ENCODE measurements around the gene WDSUB1. TPM values are rescaled to one million over a fixed set of nuclear protein-coding genes. Genes with fewer than 3 reads are reported as not detected.
A peak's percentile ranks its signal among the peaks of the same experiment; 100 is the strongest.

WDSUB1 gene
- total RNA-seq: 10 to 100 TPM in 1 of 3 donors, 1 to 10 TPM in 2; 7.5 to 12.5 (median 9.1) TPM
- long read RNA-seq, donor 1, transcript WDSUB1-202 (11 exons, 1,912 nt): major isoform, 17 of 31 reads
- long read RNA-seq, donor 1, partial matches to known transcripts: 5 of 31 reads
- long read RNA-seq, donor 1, other reads (novel, unspliced or antisense): 8 of 31 reads
- long read RNA-seq, donor 2, transcript WDSUB1-202 (11 exons, 1,912 nt): major isoform, 8 of 12 reads
- long read RNA-seq, donor 2, partial matches to known transcripts: 0 of 12 reads
- long read RNA-seq, donor 2, other reads (novel, unspliced or antisense): 3 of 12 reads

- Histone ChIP-seq H3K9me3 (no peaks in the 10 kb centered on the region), H3K4me3 (peak within 1 kb of the TSS; percentile 64), H3K4me1 (ENCODE audit: low read depth) (no peaks in the 10 kb centered on the region), H3K36me3 (ENCODE audit: low read depth) (no peaks in the 10 kb centered on the region)
- no peak for TF ChIP-seq CTCF (IDR thresholded peaks at IDR 0.05)
- intact Hi-C loops (cut with DNase I, micrococcal nuclease): no loop called here
- ATAC-seq (peak; percentile 43), DNase-seq (peak; percentile 73 to 81 (median 80))
These were observed at the start of gene WDSUB1 for GRCh38 chr2:159285929-159286708. WDSUB1 (minus strand) TSS chr2:159286703; CDS start chr2:159283069, 3,634 bp downstream.

GRCh38 chr2:159326569-159327255, 40.2 kb upstream of the WDSUB1 start:
- intact Hi-C loops (cut with DNase I, micrococcal nuclease): no loop called here
- no peak for ATAC-seq
- no peak for DNase-seq
- TF ChIP-seq CTCF (IDR thresholded peaks at IDR 0.05): no peak
- H3K36me3 ChIP-seq (ENCODE audit: low read depth): no peaks in the 10 kb centered on the region
- no peaks in the 10 kb centered on the region for H3K4me1 ChIP-seq (ENCODE audit: low read depth)
- no peak overlapping the region for H3K4me3 ChIP-seq
- no peaks in the 10 kb centered on the region for H3K9me3 ChIP-seq

GRCh38 chr2:159322419-159322818, 35.9 kb upstream of the WDSUB1 start:
- H3K4me1 ChIP-seq (ENCODE audit: low read depth): no peaks in the 10 kb centered on the region
- DNase-seq: no peak
- H3K9me3 ChIP-seq: no peaks in the 10 kb centered on the region
- no peak for ATAC-seq
- intact Hi-C loops (cut with DNase I, micrococcal nuclease): no loop called here
- no peaks in the 10 kb centered on the region for H3K36me3 ChIP-seq (ENCODE audit: low read depth)
- H3K4me3 ChIP-seq: no peak overlapping the region
- TF ChIP-seq CTCF (IDR thresholded peaks at IDR 0.05): no peak

GRCh38 chr2:159317392-159318088, 31.0 kb upstream of the WDSUB1 start:
- DNase-seq: no peak
- no peak for ATAC-seq
- TF ChIP-seq CTCF (IDR thresholded peaks at IDR 0.05): no peak
- no peak overlapping the region for H3K4me3 ChIP-seq
- H3K36me3 ChIP-seq (ENCODE audit: low read depth): no peaks in the 10 kb centered on the region
- intact Hi-C loops (cut with DNase I, micrococcal nuclease): no loop called here
- no peaks in the 10 kb centered on the region for H3K4me1 ChIP-seq (ENCODE audit: low read depth)
- no peaks in the 10 kb centered on the region for H3K9me3 ChIP-seq

GRCh38 chr2:159307942-159308341, 21.4 kb upstream of the WDSUB1 start:
- ATAC-seq (no peak), DNase-seq (no peak)
- intact Hi-C loops (cut with DNase I, micrococcal nuclease): no loop called here
- H3K9me3 ChIP-seq: no peaks in the 10 kb centered on the region
- H3K36me3 ChIP-seq (ENCODE audit: low read depth): no peaks in the 10 kb centered on the region
- H3K4me3 ChIP-seq: no peak overlapping the region
- no peak for TF ChIP-seq CTCF (IDR thresholded peaks at IDR 0.05)
- H3K4me1 ChIP-seq (ENCODE audit: low read depth): no peaks in the 10 kb centered on the region
